H1 (cell line): Measurements from ENCODE around the gene ACTL8. TPM values are rescaled to one million over a fixed set of nuclear protein-coding genes. Genes with fewer than 3 reads are reported as not detected.

Experiments
- CTCF ChIA-PET: fragments of 300-600 bp; sonication (Branson Sonifier 250); formaldehyde crosslinking; loops from one replicate; lab custom pipeline; 2021; ENCODE audit not compliant: partially characterized antibody; lab: Charles Lee
- POLR2A ChIA-PET: fragments of 300-600 bp; sonication (Branson Sonifier 250); formaldehyde crosslinking; loops from one replicate; lab custom pipeline; 2021; ENCODE audit warnings: inconsistent platforms; ENCODE audit not compliant: partially characterized antibody; lab: Charles Lee
- DNase-seq, 2 experiments: peaks; one replicate each; pipeline versions ENCODE4 v3.0.0 to v3.0.0-alpha.2; 2010 to 2022; ENCODE audit warnings: low spot score in 2 of 2, low read depth in 1 of 2, mixed read lengths in 1 of 2
- FAIRE-seq: peaks from 2 replicates; lab custom pipeline; 2011; peaks lifted over from hg19 to GRCh38; lab: Jason Lieb, UNC
- H2AFZ ChIP-seq: 2 replicates; pipeline ENCODE4 v1.8.1; 2012; ENCODE audit warnings: low read length, inconsistent platforms
- H2AK5ac ChIP-seq: 2 replicates; pipeline ENCODE4 v1.6.1; 2013; ENCODE audit warnings: low read depth, low read length
- H2BK120ac ChIP-seq: replicated peaks from 2 replicates; pipeline ENCODE3; 2013; ENCODE audit warnings: low read depth, low read length, inconsistent platforms
- H2BK12ac ChIP-seq: 2 replicates; pipeline ENCODE4 v1.6.1; 2013; ENCODE audit warnings: low read depth, low read length
- H2BK15ac ChIP-seq: 2 replicates; pipeline ENCODE4 v1.6.1; 2013; ENCODE audit warnings: low read length
- H2BK20ac ChIP-seq: 2 replicates; pipeline ENCODE4 v1.6.1; 2013; ENCODE audit warnings: low read length
- H2BK5ac ChIP-seq: 2 replicates; pipeline ENCODE4 v1.6.1; 2013; ENCODE audit warnings: low read depth, low read length
- H3K14ac ChIP-seq: 2 replicates; pipeline ENCODE4 v1.6.1; 2013; ENCODE audit warnings: inconsistent platforms; ENCODE audit not compliant: insufficient read length
- H3K18ac ChIP-seq: 2 replicates; pipeline ENCODE4 v1.6.1; 2013; ENCODE audit warnings: low read length; ENCODE audit errors: extremely low read depth
- H3K23ac ChIP-seq: 2 replicates; pipeline ENCODE4 v1.6.1; 2013; ENCODE audit warnings: inconsistent platforms; ENCODE audit not compliant: insufficient read length
- H3K23me2 ChIP-seq: 2 replicates; pipeline ENCODE4 v1.6.1; 2013; ENCODE audit warnings: low read depth, low read length
- H3K27ac ChIP-seq: 2 replicates; pipeline ENCODE4 v1.6.1; 2011; ENCODE audit warnings: low read depth, low read length, inconsistent platforms
- H3K27me3 ChIP-seq, 4 experiments: replicated peaks in 1 of 4; 1 replicate in 1 of 4; 2 replicates in 3 of 4; pipeline versions ENCODE4 v1.6.1 to v1.8.1; 2011 to 2013; ENCODE audit warnings: low read length in 3 of 4, mild to moderate bottlenecking in 3 of 4, inconsistent platforms in 2 of 4, mixed read lengths in 2 of 4, moderate library complexity in 1 of 4; ENCODE audit not compliant: control insufficient read depth in 3 of 4, insufficient read depth in 3 of 4; ENCODE audit errors: extremely low read depth in 1 of 4
- H3K36me3 ChIP-seq, 4 experiments: 2 replicates each; pipeline versions ENCODE4 v1.6.1 to v1.8.1; 2011 to 2013; ENCODE audit warnings: mild to moderate bottlenecking in 4 of 4, low read length in 3 of 4, moderate library complexity in 2 of 4, control low read depth in 1 of 4, inconsistent platforms in 1 of 4; ENCODE audit not compliant: insufficient read depth in 4 of 4, control insufficient read depth in 2 of 4
- H3K4ac ChIP-seq: replicated peaks from 2 replicates; pipeline ENCODE3; 2013; ENCODE audit warnings: low read length, low read depth, mixed read lengths, inconsistent platforms; ENCODE audit not compliant: insufficient read length
- H3K4me1 ChIP-seq, 4 experiments: replicated peaks in 1 of 4; 1 replicate in 1 of 4; 2 replicates in 3 of 4; pipeline versions ENCODE4 v1.6.1 to v1.8.1; 2011 to 2013; ENCODE audit warnings: low read length in 3 of 4, inconsistent platforms in 2 of 4, mixed read lengths in 1 of 4; ENCODE audit not compliant: insufficient read depth in 4 of 4, control insufficient read depth in 3 of 4
- H3K4me2 ChIP-seq, 2 experiments: 2 replicates each; pipeline versions ENCODE4 v1.6.1 to v1.8.1; 2011 to 2013; ENCODE audit warnings: low read depth in 2 of 2, low read length in 2 of 2, control low read depth in 1 of 2, inconsistent platforms in 1 of 2, mild to moderate bottlenecking in 1 of 2; ENCODE audit not compliant: insufficient read depth in 1 of 2
- H3K4me3 ChIP-seq, 4 experiments: fragments of 200-600, 300-600 bp in 1 of 4; sonication (generic), shearing (Covaris generic), sonication (Bioruptor Twin) in 1 of 4; 2 replicates each; pipeline versions ENCODE4 v1.5.1 to v1.8.1; 2011 to 2016; ENCODE audit warnings: low read length in 4 of 4, low read depth in 3 of 4, control low read depth in 2 of 4, inconsistent platforms in 2 of 4, mild to moderate bottlenecking in 2 of 4, mixed read lengths in 1 of 4, moderate library complexity in 1 of 4; ENCODE audit not compliant: insufficient read depth in 2 of 4; ENCODE audit errors: extremely low read depth in 1 of 4
- H3K56ac ChIP-seq: replicated peaks from 2 replicates; pipeline ENCODE3; 2013; ENCODE audit warnings: low read depth, mild to moderate bottlenecking, mixed read lengths, low read length, inconsistent platforms; ENCODE audit not compliant: insufficient read length
- H3K79me1 ChIP-seq: 2 replicates; pipeline ENCODE4 v1.6.1; 2013; ENCODE audit warnings: low read depth, low read length, control low read depth
- H3K79me2 ChIP-seq, 2 experiments: 2 replicates each; pipeline versions ENCODE4 v1.6.1 to v1.8.1; 2012 to 2013; ENCODE audit warnings: low read length in 2 of 2, mild to moderate bottlenecking in 2 of 2, inconsistent platforms in 1 of 2; ENCODE audit not compliant: insufficient read depth in 2 of 2, control insufficient read depth in 1 of 2
- H3K9ac ChIP-seq, 4 experiments: replicated peaks in 1 of 4; 1 replicate in 1 of 4; 2 replicates in 3 of 4; pipeline versions ENCODE4 v1.6.1 to v1.8.1; 2011 to 2013; ENCODE audit warnings: low read depth in 3 of 4, low read length in 3 of 4, control low read depth in 2 of 4, mild to moderate bottlenecking in 2 of 4, moderate library complexity in 2 of 4, inconsistent platforms in 1 of 4; ENCODE audit errors: extremely low read depth in 1 of 4
- H3K9me3 ChIP-seq, 2 experiments: 2 replicates each; pipeline versions ENCODE4 v1.6.1 to v1.8.1; 2012 to 2013; ENCODE audit warnings: mild to moderate bottlenecking in 2 of 2, moderate library complexity in 2 of 2, control low read depth in 1 of 2, inconsistent platforms in 1 of 2, low read depth in 1 of 2, low read length in 1 of 2, mixed read lengths in 1 of 2; ENCODE audit not compliant: insufficient read depth in 2 of 2
- H4K20me1 ChIP-seq, 2 experiments: replicated peaks in 1 of 2; 2 replicates each; pipeline versions ENCODE3 to v1.8.1; 2011 to 2013; ENCODE audit warnings: inconsistent platforms in 2 of 2, low read length in 2 of 2, mild to moderate bottlenecking in 1 of 2; ENCODE audit not compliant: insufficient read depth in 2 of 2, control insufficient read depth in 1 of 2
- H4K5ac ChIP-seq: 2 replicates; pipeline ENCODE4 v1.6.1; 2013; ENCODE audit warnings: low read length, low read depth, mixed read lengths, inconsistent platforms; ENCODE audit not compliant: insufficient read length
- H4K8ac ChIP-seq: 2 replicates; pipeline ENCODE4 v1.8.0; 2013; ENCODE audit warnings: mild to moderate bottlenecking, moderate library complexity, low read length, inconsistent platforms; ENCODE audit not compliant: insufficient read depth; ENCODE audit errors: extremely low read depth
- H4K91ac ChIP-seq: replicated peaks from 2 replicates; pipeline ENCODE3; 2013; ENCODE audit warnings: low read length, mixed read lengths, inconsistent platforms; ENCODE audit not compliant: insufficient read length
- ASH2L ChIP-seq: fragments of 200-600, 300-600 bp; sonication (generic); IDR thresholded peaks from one replicate; pipeline ENCODE4 v1.7.1; 2017; ENCODE audit warnings: low read length
- SIRT6 ChIP-seq: IDR thresholded peaks from one replicate; pipeline ENCODE4 v1.7.1; 2012; ENCODE audit warnings: low read length, inconsistent platforms
- TBP ChIP-seq: IDR thresholded peaks from 2 replicates; pipeline ENCODE4 v1.6.1; 2011; ENCODE audit warnings: low read depth, low read length, improper control_type of control experiment
- ZNF274 ChIP-seq: IDR thresholded peaks from 2 replicates; pipeline ENCODE4 v1.7.0; 2012; ENCODE audit warnings: low read length, borderline replicate concordance; ENCODE audit errors: extremely low read depth
- WGBS, 2 experiments: shearing (Covaris generic) in 1 of 2; methylation state at CpG; one replicate each; pipeline versions ENCODE4 v1.1.6 to v1.1.7; 2013 to 2015; ENCODE audit warnings: low lambda C conversion rate in 2 of 2, mixed read lengths in 2 of 2, inconsistent platforms in 1 of 2, low coverage in 1 of 2, missing lambda C conversion rate in 1 of 2; ENCODE audit not compliant: insufficient replicate concordance in 2 of 2, insufficient coverage in 1 of 2, insufficient read length in 1 of 2; ENCODE audit errors: extremely low coverage in 1 of 2, missing lambda C conversion rate in 1 of 2; 5-methylcytosine and 5-hydroxymethylcytosine counted together
- polyA plus RNA-seq, 7 experiments: library from polyadenylated mRNA; depleted of rRNA in 3 of 7; stranded (reverse) in 5 of 7; unstranded in 2 of 7; fragments of >200 nt in 5 of 7; fragments of 200-250 nt in 2 of 7; gene quantifications; 1 replicate in 5 of 7; 2 replicates in 1 of 7; 4 replicates in 1 of 7; pipeline versions ENCODE4 v1.2.1 to v1.2.3, GENCODE V29; 2011 to 2013; ENCODE audit warnings: missing spikeins in 2 of 7, mixed read lengths in 2 of 7
- total RNA-seq: library from RNA; stranded (reverse); fragmentation: NEBNext Ultra II Directional; extraction: Animal tissue kit (Norgen Biotek cat#: 25700); gene quantifications from 2 replicates; pipeline ENCODE4 v1.2.1, GENCODE V29; 2021

The ACTL8 gene
- total and polyA plus RNA-seq, 2 of the 8 experiments (the other 6 are each of a cell fraction or from before 2014, with no cell fraction given) = 0.33 to 0.47 TPM

- H4K5ac ChIP-seq = no peak overlapping the region
- H4K8ac ChIP-seq = no peak overlapping the region
- no peak overlapping the region for H3K9ac ChIP-seq
- H2BK15ac ChIP-seq = no peak overlapping the region
- H2BK20ac ChIP-seq = no peak overlapping the region
- no peak overlapping the region for H3K4ac ChIP-seq
- CTCF ChIA-PET = interaction anchor here (0.8 to 3.5 kb wide), 4 partner anchors 9 to 72 kb away, joined by 3 to 20 read pairs (median 11); no protein-coding TSS in a partner anchor
- H3K14ac ChIP-seq = no peak overlapping the region
- POLR2A ChIA-PET = no interaction called here
- H3K79me2 ChIP-seq = no peaks in the 10 kb centered on the region
- TF ChIP-seq TBP = no peak
- TF ChIP-seq ZNF274 = no peak
- no peak for TF ChIP-seq SIRT6
- TF ChIP-seq ASH2L = no peak
- no peaks in the 10 kb centered on the region for H4K20me1 ChIP-seq
- no peak overlapping the region for H4K91ac ChIP-seq
- no peaks in the 10 kb centered on the region for H3K36me3 ChIP-seq
- H3K4me2 ChIP-seq = no peak overlapping the region
- FAIRE-seq (no peak), DNase-seq (no peak)
- H3K23ac ChIP-seq = no peak overlapping the region
- H3K27ac ChIP-seq = no peak overlapping the region
- H3K23me2 ChIP-seq = no peaks in the 10 kb centered on the region
- 89% methylated on average over 21 of the region's 21 CpGs; no CpG with 5 or more reads in 1 of the 2 experiments for WGBS, 2 experiments
- H3K56ac ChIP-seq = no peak overlapping the region
- no peak overlapping the region for H3K4me3 ChIP-seq
- H3K27me3 ChIP-seq = no peaks in the 10 kb centered on the region
- no peak overlapping the region for H2BK120ac ChIP-seq
- H2BK5ac ChIP-seq = no peak overlapping the region
- no peaks in the 10 kb centered on the region for H3K79me1 ChIP-seq
- peaks cover 0 to 7% (median 1%) of the 10 kb centered on the region in 4 experiments; a peak in 5 of 7 replicates for H3K4me1 ChIP-seq
- H2AFZ ChIP-seq = no peak overlapping the region
- H3K9me3 ChIP-seq = no peaks in the 10 kb centered on the region
- H2AK5ac ChIP-seq = no peak overlapping the region
- no peak overlapping the region for H3K18ac ChIP-seq
- H2BK12ac ChIP-seq = no peak overlapping the region
Observed at GRCh38 chr1:17733661-17734060, 21.5 kb upstream of the ACTL8 start.
